ENCODE measurements around the gene SLAMF7. TPM values are rescaled to one million over a fixed set of nuclear protein-coding genes. Genes with fewer than 3 reads are reported as not detected.

Gene SLAMF7
- total RNA-seq, 1 donor from 2014 or later: 0.56 TPM

DNA sequence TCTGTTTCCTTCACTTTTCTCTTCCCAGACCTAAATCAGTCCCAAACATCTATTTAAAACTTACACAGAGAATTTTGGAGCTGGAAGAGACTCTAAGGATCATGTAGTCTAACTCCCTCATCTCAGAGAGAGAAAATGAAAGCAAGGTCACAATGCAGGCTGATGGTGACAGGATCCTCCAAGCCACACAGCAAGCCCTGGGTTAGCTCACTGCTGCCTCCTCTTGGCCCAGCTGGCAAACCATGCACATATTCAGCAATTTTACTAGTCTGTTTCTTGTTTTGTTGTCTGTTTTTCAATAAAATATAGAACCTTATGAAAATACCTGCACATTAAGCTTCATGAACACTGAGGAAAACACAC, 29.2 kb downstream of the SLAMF7 start:
- DNase-seq (ENCODE audit: low spot score): peak; percentile 50
- TF ChIP-seq, protein P1, sequence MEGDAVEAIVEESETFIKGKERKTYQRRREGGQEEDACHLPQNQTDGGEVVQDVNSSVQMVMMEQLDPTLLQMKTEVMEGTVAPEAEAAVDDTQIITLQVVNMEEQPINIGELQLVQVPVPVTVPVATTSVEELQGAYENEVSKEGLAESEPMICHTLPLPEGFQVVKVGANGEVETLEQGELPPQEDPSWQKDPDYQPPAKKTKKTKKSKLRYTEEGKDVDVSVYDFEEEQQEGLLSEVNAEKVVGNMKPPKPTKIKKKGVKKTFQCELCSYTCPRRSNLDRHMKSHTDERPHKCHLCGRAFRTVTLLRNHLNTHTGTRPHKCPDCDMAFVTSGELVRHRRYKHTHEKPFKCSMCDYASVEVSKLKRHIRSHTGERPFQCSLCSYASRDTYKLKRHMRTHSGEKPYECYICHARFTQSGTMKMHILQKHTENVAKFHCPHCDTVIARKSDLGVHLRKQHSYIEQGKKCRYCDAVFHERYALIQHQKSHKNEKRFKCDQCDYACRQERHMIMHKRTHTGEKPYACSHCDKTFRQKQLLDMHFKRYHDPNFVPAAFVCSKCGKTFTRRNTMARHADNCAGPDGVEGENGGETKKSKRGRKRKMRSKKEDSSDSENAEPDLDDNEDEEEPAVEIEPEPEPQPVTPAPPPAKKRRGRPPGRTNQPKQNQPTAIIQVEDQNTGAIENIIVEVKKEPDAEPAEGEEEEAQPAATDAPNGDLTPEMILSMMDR (IDR thresholded peaks at IDR 0.05; ENCODE audit: unreplicated experiment): peak; percentile 35
- Mint-ChIP-seq H3K27ac (ENCODE audit: unreplicated experiment) (no peak overlapping the region), H3K4me3 (ENCODE audit: unreplicated experiment) (no peak overlapping the region), H3K9me3 (ENCODE audit: unreplicated experiment) (no peaks in the 10 kb centered on the region), H3K27me3 (ENCODE audit: unreplicated experiment) (no peaks in the 10 kb centered on the region), H3K4me1 (ENCODE audit: unreplicated experiment) (peaks cover 3% of the 10 kb centered on the region), H3K36me3 (ENCODE audit: low read depth, unreplicated experiment) (no peaks in the 10 kb centered on the region)

DNA sequence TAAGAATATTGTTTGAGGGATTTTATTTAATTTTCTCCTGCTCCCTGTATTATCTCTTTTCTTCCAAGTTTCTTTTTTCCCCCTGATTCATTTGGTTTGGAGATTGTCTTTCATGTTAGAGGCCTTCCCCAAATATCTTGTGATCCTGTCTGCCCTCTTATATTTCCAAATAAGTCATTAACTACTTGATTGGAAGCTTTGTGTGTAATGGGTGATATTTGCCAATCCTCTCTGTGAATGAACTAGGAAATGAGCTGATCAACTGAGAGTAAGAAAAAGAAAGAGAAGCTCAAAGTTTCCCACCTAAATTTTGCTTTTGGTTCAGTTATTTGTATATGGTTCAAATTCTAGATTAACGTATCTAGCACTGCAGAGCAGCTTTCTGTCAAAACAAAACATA, 33.3 kb downstream of the SLAMF7 start:
- peaks cover 20% of the 10 kb centered on the region for H3K4me1 Mint-ChIP-seq (ENCODE audit: unreplicated experiment)

DNA sequence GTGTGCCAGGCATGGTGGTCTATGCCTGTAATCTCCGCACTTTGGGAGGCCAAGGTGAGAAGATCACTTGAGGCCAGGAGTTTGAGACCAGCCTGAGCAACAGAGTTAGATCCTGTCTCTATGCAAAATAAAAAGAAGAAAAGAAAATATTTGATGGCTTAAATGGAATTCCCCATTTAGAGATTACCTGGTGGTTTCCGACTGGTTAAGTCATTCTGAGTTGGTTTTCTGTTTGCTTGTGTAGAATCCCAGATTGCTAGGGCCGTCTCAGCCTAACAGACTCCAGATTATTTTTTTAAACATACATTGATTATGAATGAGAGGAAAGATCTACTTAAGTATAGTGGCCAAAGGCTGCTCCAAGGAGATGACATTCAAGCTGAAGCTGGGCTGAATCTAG, 34.0 kb downstream of the SLAMF7 start:
- TF ChIP-seq, protein P1 (IDR thresholded peaks at IDR 0.05; ENCODE audit: unreplicated experiment): no peak
- Mint-ChIP-seq H3K27me3 (ENCODE audit: unreplicated experiment) (no peaks in the 10 kb centered on the region), H3K27ac (ENCODE audit: unreplicated experiment) (no peak overlapping the region), H3K9me3 (ENCODE audit: unreplicated experiment) (no peaks in the 10 kb centered on the region), H3K4me1 (ENCODE audit: unreplicated experiment) (peaks cover 18% of the 10 kb centered on the region), H3K4me3 (ENCODE audit: unreplicated experiment) (no peak overlapping the region), H3K36me3 (ENCODE audit: low read depth, unreplicated experiment) (no peaks in the 10 kb centered on the region)
- no peak for DNase-seq (ENCODE audit: low spot score)

More for the DNA sequence above, 33.3 kb downstream of the SLAMF7 start:
- no peaks in the 10 kb centered on the region for H3K36me3 Mint-ChIP-seq (ENCODE audit: low read depth, unreplicated experiment)
- H3K27ac Mint-ChIP-seq (ENCODE audit: unreplicated experiment): no peak overlapping the region
- no peaks in the 10 kb centered on the region for H3K27me3 Mint-ChIP-seq (ENCODE audit: unreplicated experiment)
- H3K4me3 Mint-ChIP-seq (ENCODE audit: unreplicated experiment): no peak overlapping the region
- H3K9me3 Mint-ChIP-seq (ENCODE audit: unreplicated experiment): no peaks in the 10 kb centered on the region
- TF ChIP-seq, protein P1 (IDR thresholded peaks at IDR 0.05; ENCODE audit: unreplicated experiment): no peak
- DNase-seq (ENCODE audit: low spot score): no peak

DNA sequence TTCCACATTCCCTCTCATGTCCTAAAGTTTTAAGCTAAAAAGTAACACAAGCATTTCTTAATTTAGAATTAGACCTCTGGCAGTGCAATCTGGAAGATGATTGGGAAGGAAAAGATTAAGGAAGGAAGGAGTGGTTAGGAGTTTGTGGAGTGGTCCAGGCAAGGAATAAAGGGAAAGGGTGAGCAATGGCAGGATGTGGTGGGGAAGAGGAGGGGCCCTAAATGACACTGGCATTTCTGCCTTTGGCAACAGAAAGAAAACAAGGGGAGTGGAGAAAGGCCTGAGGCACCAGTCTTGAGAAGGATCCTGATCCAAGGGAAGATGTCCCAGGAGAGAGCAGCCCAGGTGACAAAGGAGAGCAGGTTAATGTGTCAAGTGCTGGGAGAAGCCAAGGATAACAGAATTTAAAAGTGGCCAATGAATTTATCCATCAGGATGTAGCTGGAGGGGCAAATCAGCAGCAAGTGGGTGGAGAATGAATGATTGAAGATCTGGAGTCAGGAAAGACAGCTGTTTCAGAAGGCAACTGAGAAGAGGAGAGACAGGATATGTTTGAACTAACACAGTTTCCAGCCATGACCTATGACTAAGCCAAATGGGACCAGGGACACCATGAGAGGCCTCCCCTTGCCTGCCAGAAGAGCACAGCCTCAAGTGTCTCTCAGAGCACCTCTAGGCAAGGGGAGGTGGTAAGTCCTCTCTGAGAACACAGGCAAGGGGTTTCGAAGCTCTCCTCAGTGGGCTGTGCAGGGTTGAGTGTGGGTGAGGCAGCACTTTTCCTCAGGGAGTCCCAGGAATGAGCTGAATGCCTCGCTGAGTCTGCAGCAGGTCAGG, 36.1 kb downstream of the SLAMF7 start:
- peaks cover 17% of the 10 kb centered on the region for H3K4me1 Mint-ChIP-seq (ENCODE audit: unreplicated experiment)
- TF ChIP-seq, protein P1 (IDR thresholded peaks at IDR 0.05; ENCODE audit: unreplicated experiment): no peak
- no peaks in the 10 kb centered on the region for H3K36me3 Mint-ChIP-seq (ENCODE audit: low read depth, unreplicated experiment)
- no peak for DNase-seq (ENCODE audit: low spot score)
- H3K9me3 Mint-ChIP-seq (ENCODE audit: unreplicated experiment): no peaks in the 10 kb centered on the region
- H3K27me3 Mint-ChIP-seq (ENCODE audit: unreplicated experiment): no peaks in the 10 kb centered on the region
- no peak overlapping the region for H3K4me3 Mint-ChIP-seq (ENCODE audit: unreplicated experiment)
- peak overlapping the region; percentile 7 for H3K27ac Mint-ChIP-seq (ENCODE audit: unreplicated experiment)

DNA sequence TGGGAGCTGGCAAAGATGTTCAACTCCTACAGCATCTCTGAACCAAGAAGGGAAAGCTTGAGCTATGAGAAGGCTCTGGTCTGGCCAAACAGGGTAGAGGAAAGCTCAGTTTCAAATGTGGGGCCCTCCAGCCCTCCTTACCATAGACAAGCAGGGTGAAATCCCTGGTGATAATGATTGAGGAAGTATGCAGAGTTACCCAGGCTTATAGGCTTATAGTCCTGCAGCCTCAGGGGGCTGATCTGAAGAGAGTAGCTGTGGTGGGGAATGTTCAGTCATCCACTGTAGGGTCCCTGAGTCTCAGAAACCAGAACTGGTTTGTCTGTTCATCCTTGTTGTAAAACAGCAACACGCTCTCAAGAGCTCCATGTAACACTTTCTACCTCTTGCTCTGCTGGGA, 37.1 kb downstream of the SLAMF7 start:
- TF ChIP-seq, protein P1 (IDR thresholded peaks at IDR 0.05; ENCODE audit: unreplicated experiment): no peak
- no peak for DNase-seq (ENCODE audit: low spot score)
- peaks cover 19% of the 10 kb centered on the region for H3K4me1 Mint-ChIP-seq (ENCODE audit: unreplicated experiment)
- no peak overlapping the region for H3K27ac Mint-ChIP-seq (ENCODE audit: unreplicated experiment)
- no peaks in the 10 kb centered on the region for H3K36me3 Mint-ChIP-seq (ENCODE audit: low read depth, unreplicated experiment)
- no peaks in the 10 kb centered on the region for H3K27me3 Mint-ChIP-seq (ENCODE audit: unreplicated experiment)
- no peaks in the 10 kb centered on the region for H3K9me3 Mint-ChIP-seq (ENCODE audit: unreplicated experiment)
- no peak overlapping the region for H3K4me3 Mint-ChIP-seq (ENCODE audit: unreplicated experiment)

Data from endothelial cell (in vitro differentiated cells).